GM18526 (cell line): Measurements from ENCODE around the gene LARGE1.

Source experiments
- POLR2A ChIP-seq: IDR thresholded peaks from 3 replicates; pipeline ENCODE4 v1.6.1; 2011; ENCODE audit not compliant: insufficient read length; ENCODE audit errors: extremely low read depth

The LARGE1 gene

DNA sequence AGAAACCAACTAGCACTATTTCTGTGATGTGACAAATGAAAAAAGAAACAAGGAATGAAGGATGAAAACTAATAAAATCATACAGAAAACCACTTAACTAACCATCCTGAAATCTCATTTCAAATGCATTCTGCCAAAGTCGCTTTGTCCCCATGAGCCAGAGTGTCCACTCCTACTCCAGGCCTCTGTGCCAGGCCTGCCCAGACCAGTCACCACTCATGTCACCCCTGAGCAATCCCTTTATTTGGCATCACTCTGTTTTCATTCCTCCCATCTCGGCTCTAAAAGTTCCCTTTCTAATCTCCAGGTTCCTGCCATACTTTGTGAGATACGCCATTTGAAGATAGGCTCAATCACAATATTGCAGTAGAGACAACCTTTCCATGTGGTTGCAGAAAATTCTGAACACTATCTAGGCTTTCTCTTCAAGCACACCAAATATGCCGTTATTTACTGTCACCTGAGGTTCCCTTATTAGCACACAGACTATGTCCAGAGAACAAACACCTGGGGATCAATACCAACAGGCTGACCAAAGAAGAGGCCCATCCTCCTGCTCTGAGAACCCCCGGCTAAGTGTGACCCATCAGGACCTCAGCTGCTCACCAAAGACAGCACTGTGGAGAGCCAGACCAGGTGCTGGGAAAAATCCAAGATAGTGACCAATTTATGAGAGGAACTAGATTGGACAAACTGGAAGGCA lies 202.4 kb downstream of the LARGE1 start:
- no peak for TF ChIP-seq POLR2A

DNA sequence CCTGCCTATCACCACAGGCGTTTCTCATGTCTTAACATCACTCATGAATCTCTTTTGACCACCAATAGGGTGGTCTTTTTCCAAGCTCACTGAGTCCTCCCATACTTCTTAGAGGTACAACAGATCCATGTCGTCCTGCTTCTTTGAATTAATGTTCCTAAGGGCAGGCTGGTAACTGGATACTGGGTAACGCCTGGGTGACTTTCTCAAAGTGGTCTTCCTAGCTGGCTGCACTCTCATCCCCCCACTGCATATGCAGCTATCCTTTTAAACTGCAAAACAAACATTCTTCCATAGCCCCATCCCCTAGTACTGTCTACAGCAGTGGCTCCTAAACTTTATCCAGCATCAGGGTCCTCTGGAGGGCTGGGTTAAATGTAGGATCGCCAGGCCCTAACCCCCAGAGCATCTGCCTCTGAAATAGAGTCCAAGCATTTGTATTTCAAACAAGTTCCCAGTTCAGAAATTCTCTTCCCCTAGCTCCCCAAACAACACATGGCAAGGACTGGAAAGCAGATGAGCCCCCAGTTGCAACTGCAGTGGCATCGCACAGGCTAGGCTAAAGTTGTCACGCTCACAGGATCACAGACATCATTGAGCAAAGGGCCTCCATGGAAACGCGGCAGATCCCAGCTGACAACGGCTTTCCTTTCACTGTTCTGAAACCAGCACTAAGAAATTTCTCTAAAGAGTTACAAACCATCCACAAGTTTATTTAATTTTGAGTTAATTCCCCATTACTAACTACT lies 204.9 kb downstream of the LARGE1 start:
- no peak for TF ChIP-seq POLR2A

DNA sequence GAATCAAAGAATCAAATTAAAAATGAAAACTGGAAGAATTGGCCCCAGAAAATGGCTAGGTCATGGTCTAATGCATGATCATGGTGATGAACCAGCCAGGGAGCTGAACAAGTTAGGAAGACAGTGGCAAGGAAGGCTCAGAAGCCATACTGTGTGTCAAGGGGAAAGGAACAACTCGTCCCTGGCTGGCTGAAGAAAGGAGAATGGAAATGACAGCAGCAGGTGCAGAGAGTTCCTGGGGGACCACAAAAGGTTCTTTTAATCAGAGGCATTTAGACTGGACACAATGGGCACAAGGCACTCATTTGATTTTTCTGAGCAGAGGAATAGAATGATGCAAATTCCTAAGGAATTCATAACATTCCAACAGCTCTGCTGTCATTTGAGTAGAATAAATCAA lies 209.9 kb downstream of the LARGE1 start:
- no peak for TF ChIP-seq POLR2A

DNA sequence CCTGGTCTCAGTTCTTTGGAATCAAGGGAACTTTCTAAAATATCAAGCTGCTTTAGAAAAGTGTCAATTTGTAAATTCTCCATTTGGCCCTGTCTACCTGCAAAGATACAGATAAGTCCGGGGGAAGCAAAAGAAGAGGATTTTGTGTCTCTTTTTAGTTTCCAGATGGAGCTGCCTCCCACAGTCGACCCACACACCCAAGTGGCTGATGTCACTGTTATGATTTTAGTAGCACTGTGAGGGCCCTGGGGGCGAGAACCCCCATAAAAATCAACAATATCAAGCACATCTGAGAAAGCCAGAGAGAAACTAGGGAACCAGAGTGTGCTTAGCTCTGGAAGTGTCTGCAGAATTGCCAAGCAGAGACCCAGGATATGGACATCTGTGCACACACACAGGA lies 212.7 kb downstream of the LARGE1 start:
- TF ChIP-seq POLR2A = no peak

DNA sequence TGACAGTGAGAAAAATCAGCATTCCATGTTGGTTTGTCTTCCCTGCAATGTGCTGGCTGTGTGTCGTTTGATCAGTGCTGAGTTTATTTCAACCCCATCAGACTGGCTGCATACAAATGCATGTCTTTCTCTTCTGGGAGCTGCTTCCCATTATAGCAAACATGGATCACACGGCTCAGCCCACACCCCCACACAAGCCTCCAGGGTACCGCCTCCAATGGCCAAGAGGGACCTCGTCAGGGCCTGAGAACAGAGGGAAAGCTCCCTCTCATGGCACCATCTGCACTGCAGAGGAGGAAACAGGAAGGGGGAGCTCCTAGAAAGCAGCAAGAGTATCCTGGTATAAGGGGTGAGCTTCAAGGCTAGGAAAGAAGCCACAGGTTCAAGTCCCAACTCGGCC lies 214.2 kb downstream of the LARGE1 start:
- TF ChIP-seq POLR2A = no peak

DNA sequence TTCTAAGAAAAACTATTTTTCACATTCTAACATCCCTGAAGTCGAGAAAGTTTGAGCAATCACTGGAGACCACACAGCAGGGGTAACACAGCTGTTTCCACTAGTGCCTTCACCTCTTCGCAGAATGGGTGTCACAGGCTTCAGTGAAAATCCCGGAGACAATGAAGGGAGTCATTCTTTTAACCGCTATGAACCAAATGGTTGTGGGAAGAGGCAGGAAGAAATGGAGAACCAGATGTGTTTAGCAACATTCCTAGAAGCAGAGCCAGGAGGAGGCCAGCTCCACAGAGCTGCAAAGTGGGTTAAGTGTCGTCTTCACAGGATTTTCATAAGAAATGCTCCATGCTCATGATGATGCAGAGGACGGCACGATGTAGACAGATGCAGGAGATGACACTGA lies 221.1 kb downstream of the LARGE1 start:
- no peak for TF ChIP-seq POLR2A

DNA sequence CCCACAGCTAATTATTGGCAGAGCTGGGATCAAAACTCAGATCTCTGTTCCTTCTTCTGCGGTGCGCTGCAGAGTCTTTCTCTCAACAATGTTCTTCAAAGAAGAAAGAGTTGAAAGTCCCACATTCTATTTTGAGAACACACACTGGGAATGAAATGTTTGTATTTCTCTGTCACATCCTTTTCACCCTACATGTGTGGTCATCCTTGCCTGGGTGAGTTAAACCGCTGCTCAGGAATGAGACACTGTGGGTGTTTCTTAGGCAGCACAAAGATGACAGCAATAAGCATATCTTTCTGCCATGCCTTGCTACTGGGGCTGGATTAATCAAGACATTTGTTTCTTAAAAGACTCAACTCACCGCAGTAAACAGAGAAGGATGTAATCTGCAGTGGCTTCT lies 222.6 kb downstream of the LARGE1 start:
- TF ChIP-seq POLR2A = no peak

DNA sequence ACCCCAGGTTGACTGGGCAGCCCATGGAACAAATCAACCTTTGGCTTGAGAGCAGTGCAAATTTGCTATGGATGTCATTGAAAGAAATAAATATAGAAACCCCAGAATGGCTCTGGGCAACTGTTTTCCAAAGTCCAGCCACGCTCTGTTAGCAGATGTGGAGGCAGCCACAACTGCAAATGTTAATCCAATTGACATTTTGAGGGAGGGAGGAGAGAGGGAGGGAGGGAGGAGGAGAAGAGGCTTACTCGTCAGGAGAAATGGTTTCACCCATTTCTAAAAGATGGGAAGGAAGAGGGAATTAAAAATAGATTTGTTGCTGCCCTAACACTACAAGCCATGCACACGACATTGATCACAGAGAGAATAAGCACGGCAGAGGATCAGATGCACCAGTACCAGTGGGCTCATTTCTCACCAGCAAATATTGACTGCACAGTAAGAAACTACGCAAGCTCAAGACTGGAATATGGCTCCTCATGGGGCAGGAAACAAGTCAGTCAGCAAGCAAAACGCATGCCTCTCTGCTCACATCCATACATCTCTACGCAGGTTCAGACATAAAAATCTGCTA lies 229.1 kb downstream of the LARGE1 start:
- no peak for TF ChIP-seq POLR2A

DNA sequence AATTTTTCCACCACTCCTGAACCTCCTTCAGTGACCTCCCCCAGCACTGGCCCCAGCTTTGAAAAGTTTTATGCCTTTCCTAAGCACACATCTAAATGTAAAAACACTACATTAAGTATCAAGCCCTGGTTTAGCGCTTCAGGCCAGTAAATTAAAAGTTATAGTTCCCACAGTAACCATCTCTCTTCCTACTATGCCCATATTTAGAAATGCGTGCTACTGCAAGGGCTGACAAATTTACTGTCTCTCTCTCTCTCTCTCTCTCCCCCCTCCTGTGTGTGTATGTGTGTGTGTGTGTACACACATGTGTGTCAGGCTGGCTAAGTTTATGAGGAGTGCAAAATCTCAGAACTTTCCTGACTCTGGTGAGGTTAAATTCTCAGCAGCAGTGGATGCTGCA lies 231.4 kb downstream of the LARGE1 start:
- TF ChIP-seq POLR2A = no peak

DNA sequence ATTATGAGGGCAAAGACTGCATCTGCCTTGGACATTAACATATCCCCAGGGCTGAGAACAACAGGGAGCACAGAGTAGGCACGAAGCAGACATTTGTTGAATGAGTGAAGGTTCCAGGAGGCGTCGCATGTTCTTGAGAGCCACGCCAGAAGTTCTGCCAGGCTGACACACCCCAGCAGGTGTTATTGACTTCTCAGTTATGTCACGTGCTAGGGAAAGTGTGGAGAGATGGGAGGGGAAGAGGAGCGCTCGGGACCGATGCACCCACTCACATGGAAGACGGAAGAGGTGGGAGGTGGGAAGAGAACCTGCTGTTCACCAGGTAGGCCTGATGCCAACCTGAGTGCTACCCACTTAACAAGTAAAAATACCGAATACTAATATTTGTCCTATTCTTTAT lies 232.8 kb downstream of the LARGE1 start:
- no peak for TF ChIP-seq POLR2A

DNA sequence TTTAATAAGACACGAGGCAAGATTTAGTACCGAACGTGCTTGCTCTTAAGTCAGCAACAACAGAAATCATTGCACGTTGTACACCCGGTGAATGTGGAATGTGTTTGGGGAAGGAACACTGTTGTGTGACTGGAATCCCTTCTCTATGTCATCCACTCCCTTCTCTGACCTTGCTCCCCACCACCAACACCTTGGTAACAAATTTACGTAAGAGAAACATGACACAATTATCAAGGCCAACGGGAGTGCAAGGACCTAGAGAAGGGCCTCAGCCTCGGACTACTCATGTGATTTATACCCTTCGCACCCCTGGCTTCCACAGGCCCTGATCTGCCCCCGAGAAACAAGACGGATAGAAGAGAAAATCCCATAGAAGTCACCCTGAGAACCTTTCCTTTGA lies 236.2 kb downstream of the LARGE1 start:
- TF ChIP-seq POLR2A = no peak

DNA sequence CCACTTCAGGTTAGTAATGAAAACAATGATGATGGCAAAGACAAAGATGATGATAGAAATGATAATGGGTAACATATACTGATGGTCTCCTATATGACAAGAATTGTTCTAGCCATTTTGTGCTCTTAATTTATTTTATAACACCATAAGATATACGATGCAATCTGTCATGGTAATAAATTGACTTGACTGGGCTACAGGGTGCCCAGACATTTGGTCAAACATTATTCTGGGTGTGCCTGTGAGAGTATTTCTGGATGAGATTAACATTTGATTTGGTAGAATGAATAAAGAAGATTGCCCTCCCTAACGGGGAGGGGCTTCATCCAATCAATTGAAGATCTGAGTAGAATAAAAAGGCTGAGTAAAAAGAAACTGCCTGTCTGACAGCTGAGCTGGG lies 237.3 kb downstream of the LARGE1 start:
- no peak for TF ChIP-seq POLR2A

DNA sequence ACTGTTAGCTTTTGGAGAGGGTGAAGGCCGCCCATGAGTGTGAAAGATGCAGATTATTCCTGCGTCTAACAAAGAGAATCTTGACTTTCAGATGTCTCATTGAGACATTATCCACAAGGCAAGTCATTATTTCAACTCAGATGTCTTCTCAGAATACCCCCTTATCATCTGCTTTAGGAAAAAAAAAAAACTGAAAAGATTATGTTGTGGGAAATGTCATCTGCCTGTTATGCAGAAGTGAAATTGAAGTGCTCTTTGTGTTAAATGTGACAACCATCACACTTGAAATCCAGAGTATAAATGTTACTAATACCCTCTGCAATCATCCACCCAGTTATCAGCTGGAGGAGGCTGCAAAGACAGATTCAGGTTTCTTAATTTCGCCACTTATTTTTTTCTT lies 239.6 kb downstream of the LARGE1 start:
- no peak for TF ChIP-seq POLR2A

DNA sequence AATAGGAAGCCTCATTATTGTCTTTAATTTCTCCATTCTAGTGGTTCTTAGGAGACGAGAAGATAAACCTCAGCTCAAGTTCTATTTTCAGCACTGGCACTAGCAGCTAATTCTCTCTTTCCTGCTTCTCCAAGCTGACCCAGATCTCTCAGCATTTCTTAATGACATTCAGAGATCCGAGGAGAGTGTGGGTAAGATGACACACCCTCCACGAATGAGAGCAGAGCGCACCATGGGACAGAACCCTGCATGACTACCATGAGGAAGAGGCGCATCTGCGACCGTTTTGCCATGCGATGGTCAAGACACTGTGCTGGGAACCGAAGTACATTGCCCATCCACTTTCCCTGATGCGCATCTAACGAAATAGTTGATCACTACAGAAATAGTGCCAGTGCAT lies 241.8 kb downstream of the LARGE1 start:
- TF ChIP-seq POLR2A = no peak

DNA sequence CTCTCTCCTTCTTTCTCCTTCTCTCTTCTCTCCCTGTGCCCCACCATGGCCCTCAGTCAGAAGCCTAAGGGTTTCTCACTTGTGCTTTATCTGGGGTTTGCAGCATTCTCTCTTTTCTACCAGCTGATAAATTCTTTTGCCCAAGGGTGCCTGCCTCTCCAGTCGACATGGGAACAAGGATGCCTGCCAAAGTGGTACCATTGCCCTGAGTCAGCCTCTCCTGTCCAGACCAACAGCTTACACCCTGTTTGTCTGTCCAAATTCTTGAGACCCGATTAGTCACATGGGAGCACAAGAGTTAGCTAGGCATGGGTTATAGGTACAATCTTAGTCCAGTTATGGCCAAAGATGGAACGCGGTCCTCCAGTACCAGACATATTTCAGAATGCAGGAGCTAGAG lies 242.7 kb downstream of the LARGE1 start:
- TF ChIP-seq POLR2A = no peak

DNA sequence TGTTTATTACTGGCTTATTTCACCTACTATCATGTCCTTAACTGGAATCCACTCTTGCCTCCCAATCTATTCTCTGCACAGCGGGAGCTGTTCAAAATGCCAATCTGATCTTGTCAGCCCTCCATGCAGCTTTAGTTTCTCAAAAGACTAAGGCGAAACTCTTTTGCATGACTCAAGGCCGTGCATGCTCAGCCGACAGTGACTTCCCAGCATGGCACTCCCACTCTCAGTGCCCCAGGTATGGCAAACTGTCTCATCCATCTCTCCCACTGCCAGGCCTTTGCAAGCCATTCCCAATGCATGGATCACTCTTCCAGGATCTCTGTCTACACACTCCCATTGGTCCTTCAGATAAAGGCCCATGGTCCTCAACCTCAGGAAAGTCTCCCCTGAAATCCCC lies 245.9 kb downstream of the LARGE1 start:
- TF ChIP-seq POLR2A = no peak
